Subcutaneous adipose tissue (tissue), 4 donors: ENCODE data around the gene DSTN. TPM values are rescaled to one million over a fixed set of nuclear protein-coding genes. Genes with fewer than 3 reads are reported as not detected.

ENCODE experiments used
- total RNA-seq, 4 donors: library from RNA; depleted of rRNA; stranded (reverse); fragments of >200 nt; gene quantifications; one replicate each; pipeline ENCODE4 v1.1.0, GENCODE V29; 2016
- TF ChIP-seq, protein P1 (sequence below): fragments of 450-650 bp; IDR thresholded peaks from one replicate; pipeline ENCODE4 v1.5.1; 2016; ENCODE audit warnings: low read depth, mild to moderate bottlenecking, control low read depth, antibody characterized with exemption, moderate library complexity

DSTN gene
- total RNA-seq, 4 donors from 2014 or later = 177 to 276 (median 212) TPM

DNA sequence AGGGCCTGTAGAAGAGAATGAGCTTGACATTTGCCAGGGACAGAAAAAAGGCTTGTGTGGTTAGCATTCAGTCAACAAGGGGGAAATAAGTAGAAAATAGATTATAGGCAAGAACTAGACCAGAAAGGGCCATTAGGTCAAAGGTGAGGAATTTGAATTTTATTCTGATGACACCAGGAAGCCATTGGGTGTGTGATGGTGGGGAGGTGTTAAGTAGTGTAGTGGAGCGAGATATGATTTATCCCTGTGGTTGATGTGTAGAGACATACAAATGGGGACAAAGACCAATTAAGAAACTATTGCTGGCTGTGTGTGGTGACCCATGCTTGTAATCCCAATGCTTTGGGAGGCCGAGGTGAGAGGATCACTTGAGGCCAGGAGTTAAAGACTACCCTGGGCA lies 11.0 kb downstream of the DSTN start:
- TF ChIP-seq, protein P1, sequence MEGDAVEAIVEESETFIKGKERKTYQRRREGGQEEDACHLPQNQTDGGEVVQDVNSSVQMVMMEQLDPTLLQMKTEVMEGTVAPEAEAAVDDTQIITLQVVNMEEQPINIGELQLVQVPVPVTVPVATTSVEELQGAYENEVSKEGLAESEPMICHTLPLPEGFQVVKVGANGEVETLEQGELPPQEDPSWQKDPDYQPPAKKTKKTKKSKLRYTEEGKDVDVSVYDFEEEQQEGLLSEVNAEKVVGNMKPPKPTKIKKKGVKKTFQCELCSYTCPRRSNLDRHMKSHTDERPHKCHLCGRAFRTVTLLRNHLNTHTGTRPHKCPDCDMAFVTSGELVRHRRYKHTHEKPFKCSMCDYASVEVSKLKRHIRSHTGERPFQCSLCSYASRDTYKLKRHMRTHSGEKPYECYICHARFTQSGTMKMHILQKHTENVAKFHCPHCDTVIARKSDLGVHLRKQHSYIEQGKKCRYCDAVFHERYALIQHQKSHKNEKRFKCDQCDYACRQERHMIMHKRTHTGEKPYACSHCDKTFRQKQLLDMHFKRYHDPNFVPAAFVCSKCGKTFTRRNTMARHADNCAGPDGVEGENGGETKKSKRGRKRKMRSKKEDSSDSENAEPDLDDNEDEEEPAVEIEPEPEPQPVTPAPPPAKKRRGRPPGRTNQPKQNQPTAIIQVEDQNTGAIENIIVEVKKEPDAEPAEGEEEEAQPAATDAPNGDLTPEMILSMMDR = no peak

DNA sequence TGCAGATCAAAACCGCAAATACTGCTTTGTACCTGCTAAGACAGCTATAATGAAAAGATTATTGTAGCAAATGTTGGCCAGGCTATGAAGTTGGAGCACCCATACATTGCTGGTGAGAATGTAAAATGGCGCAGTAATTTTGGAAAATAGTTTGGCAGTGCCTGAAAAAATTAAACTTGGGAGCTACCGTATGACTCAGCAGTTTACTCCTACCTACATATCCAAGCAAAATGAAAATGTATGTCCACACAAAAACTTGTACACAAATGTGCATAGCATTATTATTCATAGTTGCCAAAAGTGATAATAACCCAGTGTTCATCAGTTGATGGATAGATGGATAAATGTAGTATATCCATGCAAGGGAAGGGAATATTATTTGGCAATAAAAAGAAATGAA lies 13.3 kb downstream of the DSTN start:
- TF ChIP-seq, protein P1 = no peak

DNA sequence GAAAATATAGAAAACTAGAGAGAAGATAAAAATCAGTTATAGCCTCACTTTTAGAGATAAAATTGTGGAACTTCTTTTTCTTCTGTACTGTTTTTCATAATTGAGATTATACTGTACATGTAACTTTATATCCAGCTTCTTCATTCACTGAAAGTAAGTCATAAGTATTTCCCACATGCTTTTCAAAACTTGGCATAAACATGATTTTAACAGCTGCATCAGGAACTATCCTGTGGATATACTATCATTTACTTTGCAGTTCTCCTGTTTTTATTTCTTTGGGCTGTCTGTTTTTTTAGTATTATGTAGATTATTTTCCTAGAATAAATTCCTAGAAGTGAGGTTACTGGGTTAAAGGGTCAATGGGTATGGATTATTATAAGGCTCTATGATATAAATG lies 14.8 kb downstream of the DSTN start:
- TF ChIP-seq, protein P1 = no peak

DNA sequence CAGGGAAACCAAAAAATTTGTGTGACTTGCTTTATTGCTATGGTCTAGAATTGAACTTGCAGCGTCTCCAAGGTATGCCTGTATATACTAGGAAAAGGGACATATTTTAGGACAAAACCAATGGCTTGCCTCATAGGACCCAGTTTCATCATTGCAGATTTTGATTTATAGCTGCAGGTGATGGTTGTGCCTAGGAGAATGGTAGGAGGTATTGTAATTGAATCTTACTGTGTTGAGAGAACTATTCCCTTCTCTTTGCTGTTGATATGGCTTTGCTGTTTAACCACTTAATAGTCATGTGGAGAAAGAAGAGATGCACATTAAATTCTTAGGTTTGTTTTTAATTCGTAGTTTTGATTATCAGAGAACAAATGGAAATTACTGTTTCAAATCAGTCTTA lies 16.4 kb downstream of the DSTN start:
- TF ChIP-seq, protein P1 = no peak

DNA sequence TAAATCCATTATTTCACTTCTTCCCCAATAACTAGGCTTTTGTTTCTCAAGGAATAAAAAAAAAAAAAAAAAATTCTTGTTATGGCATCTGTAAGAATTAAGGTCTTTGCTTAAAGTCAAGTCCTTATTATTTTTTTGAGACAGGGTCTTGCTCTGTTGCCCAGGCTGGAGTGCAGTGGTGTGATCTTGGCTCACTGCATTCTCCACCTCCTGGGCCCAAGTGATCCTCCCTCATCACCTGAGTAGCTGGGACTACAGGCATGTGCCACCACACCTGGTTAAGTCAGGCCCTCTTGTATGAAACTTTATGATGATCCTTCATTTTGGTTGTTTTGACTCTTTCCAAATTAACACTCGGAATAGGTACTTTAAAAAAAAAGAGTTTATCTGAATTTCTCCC lies 17.3 kb downstream of the DSTN start:
- TF ChIP-seq, protein P1 = no peak

DNA sequence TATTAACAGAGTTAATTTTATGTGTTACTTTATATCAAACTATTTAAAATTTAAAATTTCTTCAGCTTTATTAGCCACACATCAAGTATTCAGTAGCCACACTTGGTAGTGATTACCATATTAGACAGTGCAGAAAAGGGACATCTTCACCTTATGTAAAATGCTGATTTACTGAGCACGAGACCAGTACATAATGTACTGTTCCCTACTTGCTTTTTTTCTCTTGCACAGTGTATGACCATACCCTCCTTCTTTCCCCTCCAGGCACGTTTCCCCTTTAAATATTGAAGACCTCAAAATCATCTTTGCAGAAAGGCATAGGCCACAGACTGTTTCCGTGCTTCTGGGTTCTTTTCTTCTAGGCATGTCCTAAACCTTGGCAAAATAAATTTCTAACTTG lies 17.9 kb downstream of the DSTN start:
- TF ChIP-seq, protein P1 = no peak

DNA sequence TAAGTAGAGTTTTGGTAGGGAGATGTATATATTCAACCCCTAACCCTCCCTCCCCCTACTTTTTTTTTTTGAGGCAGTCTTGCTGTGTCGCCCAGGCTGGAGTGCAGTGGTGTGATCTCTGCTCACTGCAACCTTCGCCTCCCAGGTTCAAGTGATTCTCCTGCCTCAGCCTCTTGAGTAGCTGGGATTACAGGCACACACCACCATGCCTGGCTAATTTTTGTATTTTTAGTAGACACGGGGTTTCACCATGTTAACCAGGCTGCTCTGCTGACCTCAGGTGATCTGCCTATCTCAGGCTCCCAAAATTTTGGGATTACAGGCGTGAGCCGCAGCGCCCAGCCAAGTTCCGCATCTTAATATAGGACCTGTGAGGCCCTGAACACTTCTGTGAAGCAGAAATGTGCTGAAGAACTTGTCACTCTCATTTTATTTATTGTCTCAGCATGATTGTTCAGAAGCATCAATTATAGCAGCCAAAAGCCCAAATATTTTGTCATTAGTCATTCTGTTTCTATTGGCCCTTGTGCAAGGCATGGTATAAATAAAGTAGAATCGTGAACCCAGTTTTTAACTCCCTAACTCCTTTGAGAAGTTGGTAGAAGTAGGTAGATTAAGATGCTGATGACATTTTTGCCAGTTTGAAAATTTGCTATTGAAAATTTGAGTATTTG lies 19.4 kb downstream of the DSTN start:
- TF ChIP-seq, protein P1 = no peak
